Upper lobe of left lung (tissue), 4 donors: ENCODE results near the gene GDF15.

ENCODE experiments used
- CTCF ChIP-seq, 6 experiments: fragments of 450-650 bp in 4 of 6; fragments of 200-600 bp in 2 of 6; sonication (generic) in 2 of 6; IDR thresholded peaks; one replicate each; pipeline ENCODE4 v1.5.1; 2016 to 2019; ENCODE audit warnings: antibody characterized with exemption in 6 of 6
- EP300 ChIP-seq, 4 donors: sonication (generic); formaldehyde crosslinking; IDR thresholded peaks; one replicate each; pipeline ENCODE4 v1.5.1; 2017; ENCODE audit warnings: antibody characterized with exemption in 4 of 4, control low read depth in 2 of 4
- POLR2A ChIP-seq, 4 donors: fragments of 450-650 bp; IDR thresholded peaks; one replicate each; pipeline ENCODE4 v1.5.1; 2016 to 2017; ENCODE audit warnings: antibody characterized with exemption in 4 of 4, mild to moderate bottlenecking in 2 of 4
- POLR2AphosphoS5 ChIP-seq, 2 donors: sonication (generic); formaldehyde crosslinking; IDR thresholded peaks; one replicate each; pipeline ENCODE4 v1.5.1; 2017; ENCODE audit warnings: antibody characterized with exemption in 2 of 2

- TF ChIP-seq CTCF (IDR thresholded peaks at IDR 0.05), result no peak
- no peak for TF ChIP-seq POLR2A (IDR thresholded peaks at IDR 0.05)
- no peak for TF ChIP-seq POLR2AphosphoS5 (IDR thresholded peaks at IDR 0.05)
- no peak for TF ChIP-seq EP300 (IDR thresholded peaks at IDR 0.05)
Observed at GRCh38 chr19:18427743-18428113, 41.8 kb downstream of the GDF15 start.
